ENCODE data around the gene DNAJC12. TPM values are rescaled to one million over a fixed set of nuclear protein-coding genes. Genes with fewer than 3 reads are reported as not detected.

Gene DNAJC12
- total and polyA plus RNA-seq, 2 of the 8 experiments (the other 6 are each of a cell fraction or from before 2014, with no cell fraction given), result 0.86 to 4.2 TPM

- TF ChIP-seq TAF1 (IDR thresholded peaks at IDR 0.05; ENCODE audit: low read depth, low read length) (no peak), ZNF274 (IDR thresholded peaks at IDR 0.05; ENCODE audit: borderline replicate concordance, extremely low read depth, low read length) (no peak), GTF2F1 (IDR thresholded peaks at IDR 0.05; ENCODE audit: borderline replicate concordance, low read depth, low read length) (no peak), KDM5A (IDR thresholded peaks at IDR 0.05; ENCODE audit: low read length) (no peak), BRCA1 (IDR thresholded peaks at IDR 0.05; ENCODE audit: low read depth, low read length) (no peak), EZH2 (IDR thresholded peaks at IDR 0.05; ENCODE audit: low read depth, low read length, severe bottlenecking) (no peak), MAFK (IDR thresholded peaks at IDR 0.05; ENCODE audit: low read depth, low read length) (no peak)
These were observed 10.2 kb downstream of the DNAJC12 start (continued) for GRCh38 chr10:67827811-67828210.
